Fibroblast of the aortic adventitia (primary cell): ENCODE measurements around the gene NDUFAF5. TPM values are rescaled to one million over a fixed set of nuclear protein-coding genes. Genes with fewer than 3 reads are reported as not detected.
A peak's percentile ranks its signal among the peaks of the same experiment; 100 is the strongest.

Experiments used
- DNase-seq: peaks from one replicate; pipeline ENCODE4 v3.0.0-alpha.2; 2010; ENCODE audit warnings: low read depth
- H3K4me3 ChIP-seq: 2 replicates; pipeline ENCODE4 v1.5.1; 2011; ENCODE audit warnings: low read depth, mild to moderate bottlenecking, control low read depth, low read length, moderate library complexity
- CTCF ChIP-seq: IDR thresholded peaks from 2 replicates; pipeline ENCODE4 v1.5.1; 2011; ENCODE audit warnings: mild to moderate bottlenecking, low read length, control low read depth, inconsistent platforms; ENCODE audit not compliant: insufficient read depth
- total RNA-seq: library from RNA; depleted of rRNA; stranded (reverse); fragments of >200 nt; gene quantifications from 2 replicates; pipeline ENCODE4 v1.2.3, GENCODE V29; 2012; ENCODE audit warnings: low replicate concordance

Gene NDUFAF5
- total RNA-seq, 1 donor: 13.9 TPM

- H3K4me3 ChIP-seq: no peak overlapping the region
- no peak for TF ChIP-seq CTCF
Observed at GRCh38 chr20:13839421-13840092, 54.7 kb downstream of the NDUFAF5 start.

GRCh38 chr20:13840093-13840465, 55.3 kb downstream of the NDUFAF5 start:
- no peak for DNase-seq
- TF ChIP-seq CTCF: no peak
- H3K4me3 ChIP-seq: no peak overlapping the region

More at GRCh38 chr20:13839421-13840092, 54.7 kb downstream of the NDUFAF5 start:
- DNase-seq: peak; percentile 49

GRCh38 chr20:13841206-13841605, 56.4 kb downstream of the NDUFAF5 start:
- no peak for TF ChIP-seq CTCF
- DNase-seq: no peak
- H3K4me3 ChIP-seq: no peak overlapping the region

GRCh38 chr20:13844296-13844695, 59.5 kb downstream of the NDUFAF5 start:
- DNase-seq: no peak
- TF ChIP-seq CTCF: no peak
- no peak overlapping the region for H3K4me3 ChIP-seq

GRCh38 chr20:13851279-13851678, 66.5 kb downstream of the NDUFAF5 start:
- no peak for DNase-seq
- no peak for TF ChIP-seq CTCF

GRCh38 chr20:13852306-13852705, 67.5 kb downstream of the NDUFAF5 start:
- no peak for TF ChIP-seq CTCF
- no peak for DNase-seq
- H3K4me3 ChIP-seq: no peak overlapping the region

More at GRCh38 chr20:13851279-13851678, 66.5 kb downstream of the NDUFAF5 start:
- H3K4me3 ChIP-seq: no peak overlapping the region

GRCh38 chr20:13855613-13856012, 70.8 kb downstream of the NDUFAF5 start:
- no peak for TF ChIP-seq CTCF
- no peak for DNase-seq
- no peak overlapping the region for H3K4me3 ChIP-seq
